ENCODE data around the gene JUP. TPM values are rescaled to one million over a fixed set of nuclear protein-coding genes. Genes with fewer than 3 reads are reported as not detected.

Gene JUP
- total and polyA plus RNA-seq, 2 of the 4 experiments (the other 2 are of a cell fraction) = 12.9 to 27.3 TPM

GRCh38 chr17:41766135-41766534 lies 20.4 kb downstream of the JUP start:
- intact Hi-C loops (cut with micrococcal nuclease) (no loop called here), dilution Hi-C loops (cut with HindIII; ENCODE audit: low sequenced_read_pairs, unreplicated experiment) (no loop called here), in situ Hi-C loops (cut with MboI; ENCODE audit: low sequenced_read_pairs) (no loop called here)
- Histone ChIP-seq H2BK15ac (ENCODE audit: low read depth, low read length) (no peak overlapping the region), H3K4me3 (ENCODE audit: insufficient read depth, low read depth, low read length) (no peak overlapping the region), H2AK5ac (ENCODE audit: low read depth, low read length) (no peak overlapping the region), H3K4me2 (ENCODE audit: low read depth, low read length) (no peak overlapping the region), H4K91ac (ENCODE audit: insufficient read depth, low read depth, low read length) (no peak overlapping the region), H3K14ac (replicated peaks; ENCODE audit: low read depth, low read length) (no peak overlapping the region), H3K9me3 (ENCODE audit: control insufficient read depth, insufficient read depth, low read length) (no peaks in the 10 kb centered on the region), H2AFZ (replicated peaks; ENCODE audit: low read length, poor library complexity) (no peak overlapping the region), H3K79me1 (ENCODE audit: low read depth in 1 of 2, low read length in 2 of 2) (no peaks in the 10 kb centered on the region), H3K4me1 (ENCODE audit: control insufficient read depth, insufficient read depth, low read length) (no peaks in the 10 kb centered on the region), H4K8ac (ENCODE audit: low read depth in 2 of 2, low read length in 2 of 2) (no peak overlapping the region), H2BK120ac (ENCODE audit: low read depth, low read length) (no peak overlapping the region), H3K4ac (ENCODE audit: low read depth, low read length) (no peak overlapping the region), H4K20me1 (ENCODE audit: insufficient read depth, low read length) (no peaks in the 10 kb centered on the region; the same call in 1 of the 2 replicates), H3K27ac (ENCODE audit: insufficient read depth, low read length) (no peak overlapping the region), H3K56ac (ENCODE audit: extremely low read depth, insufficient read depth, low read length) (no peak overlapping the region), H2BK20ac (ENCODE audit: low read depth, low read length) (no peak overlapping the region), H4K5ac (ENCODE audit: low read depth, low read length) (no peak overlapping the region), H3K36me3 (ENCODE audit: control insufficient read depth, insufficient read depth, low read length) (peaks cover 77% of the 10 kb centered on the region), H3K23ac (ENCODE audit: low read depth, low read length) (no peak overlapping the region), H3K27me3 (ENCODE audit: control insufficient read depth, insufficient read depth, low read length) (no peaks in the 10 kb centered on the region), H3K9ac (ENCODE audit: low read depth, low read length) (no peak overlapping the region), H2BK5ac (ENCODE audit: low read depth, low read length, poor library complexity, severe bottlenecking) (no peak overlapping the region), H3K18ac (ENCODE audit: low read depth, low read length) (no peak overlapping the region), H3K9me1 (ENCODE audit: insufficient read depth, low read length) (0 out of 2 replicates have a peak, but pooled peaks cover 7% of the 10 kb centered on the region), H2AK9ac (replicated peaks; ENCODE audit: low read depth, low read length, poor library complexity) (no peak overlapping the region)
- ChIA-PET POLR2A (ENCODE audit: unreplicated experiment) (no interaction called here), CTCF (no interaction called here)
- TF ChIP-seq RCOR1 (IDR thresholded peaks at IDR 0.05; ENCODE audit: insufficient replicate concordance, low read length) = no peak
- no peak for TF ChIP-seq ELK1 (IDR thresholded peaks at IDR 0.05; ENCODE audit: borderline replicate concordance, low read depth, low read length)
- TF ChIP-seq CEBPB (IDR thresholded peaks at IDR 0.05; ENCODE audit: low read depth, low read length) = no peak
- TF ChIP-seq POLR2A (IDR thresholded peaks at IDR 0.05; ENCODE audit: low read depth, low read length) = no peak
- no peak for TF ChIP-seq MXI1 (IDR thresholded peaks at IDR 0.05; ENCODE audit: borderline replicate concordance, low read depth, low read length)
- no peak for TF ChIP-seq MAFK (IDR thresholded peaks at IDR 0.05; ENCODE audit: low read depth, low read length)
- TF ChIP-seq RAD21 (IDR thresholded peaks at IDR 0.05; ENCODE audit: low read length) = no peak
- TF ChIP-seq FOS (IDR thresholded peaks at IDR 0.05; ENCODE audit: low read depth, low read length) = no peak
- no peak for TF ChIP-seq MAZ (IDR thresholded peaks at IDR 0.05; ENCODE audit: borderline replicate concordance, low read depth, low read length)
- no peak for TF ChIP-seq BHLHE40 (IDR thresholded peaks at IDR 0.05; ENCODE audit: low read depth, low read length)
- TF ChIP-seq CHD1 (IDR thresholded peaks at IDR 0.05; ENCODE audit: low read depth, low read length) = no peak
- TF ChIP-seq RFX5 (IDR thresholded peaks at IDR 0.05; ENCODE audit: low read depth, low read length) = no peak
- no peak for TF ChIP-seq USF2 (IDR thresholded peaks at IDR 0.05; ENCODE audit: low read depth, low read length)
- no peak for ATAC-seq (ENCODE audit: low read depth)
- DNase-seq = no peak
- no TSS peak for BruUV-seq (replicated peaks)
